HepG2 (cell line): Measurements from ENCODE around the gene AEN. TPM values are rescaled to one million over a fixed set of nuclear protein-coding genes. Genes with fewer than 3 reads are reported as not detected.

ENCODE experiments used
- ASH2L ChIP-seq: fragments of 300-600, 200-600 bp; sonication (generic); IDR thresholded peaks from 2 replicates; pipeline ENCODE4 v1.7.0; 2017; ENCODE audit warnings: low read depth, mild to moderate bottlenecking, moderate library complexity, mixed read lengths, low read length; ENCODE audit not compliant: insufficient read length
- CHD4 ChIP-seq: fragments of 200-600 bp; sonication (generic); IDR thresholded peaks from 2 replicates; pipeline ENCODE4 v1.7.0; 2017; ENCODE audit warnings: mild to moderate bottlenecking, low read length, borderline replicate concordance
- ETV5 ChIP-seq: IDR thresholded peaks from 2 replicates; pipeline ENCODE4 v1.6.1; 2018; ENCODE audit warnings: missing biosample characterization, missing genetic modification reagents, inconsistent platforms, borderline replicate concordance
- HNF4A ChIP-seq: sonication (generic); formaldehyde crosslinking; IDR thresholded peaks from 2 replicates; pipeline ENCODE4 v1.4.0; 2020; ENCODE audit warnings: missing genetic modification reagents
- NCOA5 ChIP-seq: sonication (generic); formaldehyde crosslinking; IDR thresholded peaks from 2 replicates; pipeline ENCODE4 v1.4.0; 2020; ENCODE audit warnings: missing genetic modification reagents
- NFKBIZ ChIP-seq: IDR thresholded peaks from 2 replicates; pipeline ENCODE4 v1.6.1; 2018; ENCODE audit warnings: missing genetic modification reagents, missing compliant biosample characterization
- SNAPC2 ChIP-seq: sonication (generic); formaldehyde crosslinking; IDR thresholded peaks from 2 replicates; pipeline ENCODE4 v1.8.1; 2022; ENCODE audit warnings: mild to moderate bottlenecking, missing genetic modification reagents
- SUZ12 ChIP-seq: fragments of 150-350 bp; IDR thresholded peaks from 2 replicates; pipeline ENCODE4 v1.6.1; 2014; ENCODE audit warnings: low read depth, low read length
- UBTF ChIP-seq: sonication (generic); formaldehyde crosslinking; IDR thresholded peaks from 2 replicates; pipeline ENCODE4 v1.4.0; 2020; ENCODE audit warnings: mild to moderate bottlenecking, missing genetic modification reagents
- ZFYVE20 ChIP-seq: sonication (generic); formaldehyde crosslinking; IDR thresholded peaks from 2 replicates; pipeline ENCODE4 v1.8.0; 2023; ENCODE audit warnings: low read depth, mild to moderate bottlenecking, moderate library complexity, missing genetic modification reagents, borderline replicate concordance
- ZNF260 ChIP-seq: sonication (generic); formaldehyde crosslinking; IDR thresholded peaks from 2 replicates; pipeline ENCODE4 v1.4.0; 2020; ENCODE audit warnings: missing genetic modification reagents, low read depth, mild to moderate bottlenecking, borderline replicate concordance
- ZNF557 ChIP-seq: sonication (generic); formaldehyde crosslinking; IDR thresholded peaks from 2 replicates; pipeline ENCODE4 v1.4.0; 2020; ENCODE audit warnings: missing genetic modification reagents
- ZNF562 ChIP-seq: sonication (generic); formaldehyde crosslinking; IDR thresholded peaks from 2 replicates; pipeline ENCODE4 v1.8.0; 2022; ENCODE audit warnings: missing genetic modification reagents, borderline replicate concordance
- ZNF614 ChIP-seq: IDR thresholded peaks from 2 replicates; pipeline ENCODE4 v1.6.1; 2018; ENCODE audit warnings: missing biosample characterization, missing genetic modification reagents, inconsistent platforms, borderline replicate concordance
- ZNF672 ChIP-seq: sonication (generic); formaldehyde crosslinking; IDR thresholded peaks from 2 replicates; pipeline ENCODE4 v1.8.1; 2022; ENCODE audit warnings: missing genetic modification reagents
- ZNF761 ChIP-seq: sonication (generic); formaldehyde crosslinking; conservative IDR thresholded peaks from 2 replicates; pipeline ENCODE4 v1.4.0; 2020; ENCODE audit warnings: mild to moderate bottlenecking, missing genetic modification reagents
- ZNF782 ChIP-seq: sonication (generic); formaldehyde crosslinking; IDR thresholded peaks from 2 replicates; pipeline ENCODE4 v1.4.0; 2020; ENCODE audit warnings: missing genetic modification reagents, mild to moderate bottlenecking, borderline replicate concordance
- ZNF816 ChIP-seq: sonication (generic); formaldehyde crosslinking; IDR thresholded peaks from 2 replicates; pipeline ENCODE4 v1.8.0; 2022; ENCODE audit warnings: missing genetic modification reagents, mild to moderate bottlenecking, borderline replicate concordance
- polyA plus RNA-seq, 8 experiments: library from polyadenylated mRNA; depleted of rRNA in 3 of 8; stranded (reverse) in 7 of 8; unstranded in 1 of 8; fragments of >200 nt; fragmentation: Illumina TruSeq in 4 of 8; extraction: Trizol in 4 of 8; gene quantifications; 2 replicates each; pipeline versions ENCODE4 v1.2.1 to v1.2.3, GENCODE V29; 2011 to 2016; ENCODE audit warnings: low read depth in 4 of 8, missing spikeins in 1 of 8, mixed read lengths in 1 of 8; ENCODE audit not compliant: insufficient read depth in 1 of 8
- total RNA-seq, 5 experiments: library from RNA; depleted of rRNA; stranded (reverse); fragments of >200 nt; fragmentation: Illumina TruSeq; extraction: Trizol; gene quantifications; 2 replicates each; pipeline ENCODE4 v1.2.3, GENCODE V29; 2016; ENCODE audit warnings: low read depth in 1 of 5
- TF ChIP-seq, protein P1 (sequence below): sonication (generic); formaldehyde crosslinking; IDR thresholded peaks from 2 replicates; pipeline ENCODE4 v1.4.0; 2020; ENCODE audit warnings: missing genetic modification reagents, mild to moderate bottlenecking, borderline replicate concordance

Gene AEN
- total and polyA plus RNA-seq, 2 of the 13 experiments (the other 11 are each of a cell fraction or from before 2014, with no cell fraction given), result 51.3 to 118 TPM

DNA sequence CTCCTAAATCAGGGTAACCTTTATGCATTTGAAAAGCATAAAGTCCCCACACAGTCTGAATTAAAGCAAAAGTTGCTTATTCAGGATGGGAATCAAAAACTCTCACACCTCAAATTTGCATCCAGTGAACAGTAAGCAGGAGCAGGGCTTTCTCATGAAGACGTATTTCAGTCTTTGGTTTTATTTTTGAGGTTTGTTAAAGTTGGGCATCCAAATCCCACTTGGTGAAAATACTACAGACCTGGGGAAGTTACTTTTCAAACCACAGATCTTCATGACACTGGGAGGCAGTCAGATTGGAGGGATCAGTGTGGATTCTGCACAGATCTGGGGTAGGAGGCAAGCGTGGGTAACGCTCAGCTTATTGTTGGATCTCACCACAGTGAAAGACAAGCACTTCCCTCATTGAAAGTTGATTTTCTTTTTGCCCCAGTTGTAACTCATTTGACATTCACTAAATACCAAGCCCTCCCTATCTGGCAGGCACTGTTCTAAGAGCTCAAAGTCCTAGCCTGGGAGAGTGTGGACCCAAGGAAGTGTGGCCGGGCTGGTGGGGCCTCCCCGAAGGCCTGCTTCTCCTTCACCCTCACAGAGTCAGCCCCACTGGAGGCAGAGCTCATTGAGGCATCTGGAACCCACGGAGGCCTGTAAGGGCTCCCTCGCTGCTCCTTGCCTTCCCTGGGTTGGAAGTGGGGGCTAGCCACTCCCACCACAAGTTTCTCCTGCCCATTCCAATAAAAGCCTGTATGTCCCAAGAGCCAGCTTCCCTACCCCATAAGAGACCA, 16.9 kb downstream of the AEN start (continued):
- TF ChIP-seq SUZ12 (no peak), ZNF816 (CRISPR knock-in tag) (0 out of 2 replicates have a peak, but pooled peaks have one; percentile 19), SNAPC2 (CRISPR knock-in tag) (0 out of 2 replicates have a peak, but pooled peaks have one; percentile 17), HNF4A (CRISPR knock-in tag) (peak; percentile 71), ETV5 (CRISPR knock-in tag) (no peak), NCOA5 (CRISPR knock-in tag) (no peak), ZNF562 (CRISPR knock-in tag) (no peak), ZNF761 (CRISPR knock-in tag) (no peak), CHD4 (peak; percentile 65; the same call in 1 of the 2 replicates), NFKBIZ (CRISPR knock-in tag) (no peak), ZNF782 (0 out of 2 replicates have a peak, but pooled peaks have one; percentile 4), ZNF260 (no peak), ZNF614 (CRISPR knock-in tag) (no peak), ZNF672 (CRISPR knock-in tag) (no peak), ASH2L (peak; percentile 90), ZNF557 (CRISPR knock-in tag) (no peak), UBTF (CRISPR knock-in tag) (no peak), ZFYVE20 (CRISPR knock-in tag) (no peak)
- TF ChIP-seq, protein P1, sequence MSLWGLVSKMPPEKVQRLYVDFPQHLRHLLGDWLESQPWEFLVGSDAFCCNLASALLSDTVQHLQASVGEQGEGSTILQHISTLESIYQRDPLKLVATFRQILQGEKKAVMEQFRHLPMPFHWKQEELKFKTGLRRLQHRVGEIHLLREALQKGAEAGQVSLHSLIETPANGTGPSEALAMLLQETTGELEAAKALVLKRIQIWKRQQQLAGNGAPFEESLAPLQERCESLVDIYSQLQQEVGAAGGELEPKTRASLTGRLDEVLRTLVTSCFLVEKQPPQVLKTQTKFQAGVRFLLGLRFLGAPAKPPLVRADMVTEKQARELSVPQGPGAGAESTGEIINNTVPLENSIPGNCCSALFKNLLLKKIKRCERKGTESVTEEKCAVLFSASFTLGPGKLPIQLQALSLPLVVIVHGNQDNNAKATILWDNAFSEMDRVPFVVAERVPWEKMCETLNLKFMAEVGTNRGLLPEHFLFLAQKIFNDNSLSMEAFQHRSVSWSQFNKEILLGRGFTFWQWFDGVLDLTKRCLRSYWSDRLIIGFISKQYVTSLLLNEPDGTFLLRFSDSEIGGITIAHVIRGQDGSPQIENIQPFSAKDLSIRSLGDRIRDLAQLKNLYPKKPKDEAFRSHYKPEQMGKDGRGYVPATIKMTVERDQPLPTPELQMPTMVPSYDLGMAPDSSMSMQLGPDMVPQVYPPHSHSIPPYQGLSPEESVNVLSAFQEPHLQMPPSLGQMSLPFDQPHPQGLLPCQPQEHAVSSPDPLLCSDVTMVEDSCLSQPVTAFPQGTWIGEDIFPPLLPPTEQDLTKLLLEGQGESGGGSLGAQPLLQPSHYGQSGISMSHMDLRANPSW (CRISPR knock-in tag), result no peak
